Vagina (tissue), 2 donors: ENCODE data around the gene ANKS1B. TPM values are rescaled to one million over a fixed set of nuclear protein-coding genes. Genes with fewer than 3 reads are reported as not detected.

Experiments
- DNase-seq, 2 donors: peaks; one replicate each; pipeline ENCODE4 v3.0.0-alpha.2; 2017; ENCODE audit errors: extremely low spot score in 2 of 2
- H3K27ac ChIP-seq: fragments of 200-600 bp; sonication (generic); one replicate; pipeline ENCODE4 v1.5.1; 2019
- H3K27me3 ChIP-seq: fragments of 200-600 bp; sonication (generic); one replicate; pipeline ENCODE4 v1.5.1; 2019
- H3K36me3 ChIP-seq, 2 donors: fragments of 200-600 bp; sonication (generic); one replicate each; pipeline ENCODE4 v1.5.1; 2017 to 2019
- H3K4me1 ChIP-seq: fragments of 200-600 bp; sonication (generic); one replicate; pipeline ENCODE4 v1.5.1; 2019
- H3K4me3 ChIP-seq, 2 donors: fragments of 200-600 bp; sonication (generic); 1 replicate in 1 of 2; 2 replicates in 1 of 2; pipeline ENCODE4 v1.5.1; 2016 to 2019
- H3K9me3 ChIP-seq: fragments of 200-600 bp; sonication (generic); one replicate; pipeline ENCODE4 v1.5.1; 2019
- CTCF ChIP-seq, 3 experiments: fragments of 450-650 bp in 2 of 3; fragments of 200-600 bp in 1 of 3; sonication (generic) in 1 of 3; IDR thresholded peaks; one replicate each; pipeline ENCODE4 v1.5.1; 2017 to 2019; ENCODE audit warnings: antibody characterized with exemption in 3 of 3, mild to moderate bottlenecking in 2 of 3, moderate library complexity in 2 of 3
- POLR2A ChIP-seq, 2 donors: fragments of 450-650 bp; IDR thresholded peaks; one replicate each; pipeline ENCODE4 v1.6.1; 2017; ENCODE audit warnings: antibody characterized with exemption in 2 of 2, mild to moderate bottlenecking in 2 of 2, moderate library complexity in 2 of 2
- POLR2AphosphoS5 ChIP-seq, 2 donors: sonication (generic); formaldehyde crosslinking; IDR thresholded peaks; one replicate each; pipeline ENCODE4 v1.9.0; 2017; ENCODE audit warnings: antibody characterized with exemption in 2 of 2, mild to moderate bottlenecking in 2 of 2, low read depth in 1 of 2; ENCODE audit not compliant: insufficient read depth in 1 of 2
- intact Hi-C: fragments of 100-400 bp; cut with DNase I; formaldehyde crosslinking; loops from one replicate; pipeline ENCODE4 v1.15.1; 2023
- total RNA-seq: library from RNA; depleted of rRNA; stranded (reverse); fragments of >200 nt; gene quantifications from one replicate; pipeline ENCODE4 v1.2.3, GENCODE V29; 2016

Gene ANKS1B
- total RNA-seq, 1 donor from 2014 or later, result 11.5 TPM

GRCh38 chr12:98817742-98818141, 1167.0 kb downstream of the ANKS1B start:
- Histone ChIP-seq H3K27me3 (no peaks in the 10 kb centered on the region), H3K9me3 (no peaks in the 10 kb centered on the region), H3K4me3 (no peak overlapping the region), H3K4me1 (no peaks in the 10 kb centered on the region), H3K27ac (no peak overlapping the region), H3K36me3 (no peaks in the 10 kb centered on the region)
- intact Hi-C loops, result no loop called here
- DNase-seq, result no peak
- no peak for TF ChIP-seq POLR2AphosphoS5 (IDR thresholded peaks at IDR 0.05; ENCODE audit: insufficient read depth in 1 of 2, low read depth in 1 of 2)
- TF ChIP-seq POLR2A (IDR thresholded peaks at IDR 0.05), result no peak
- TF ChIP-seq CTCF (IDR thresholded peaks at IDR 0.05), result no peak

- Histone ChIP-seq H3K36me3 (no peaks in the 10 kb centered on the region), H3K9me3 (no peaks in the 10 kb centered on the region), H3K4me3 (no peak overlapping the region), H3K27ac (no peak overlapping the region), H3K27me3 (no peaks in the 10 kb centered on the region), H3K4me1 (no peaks in the 10 kb centered on the region)
- DNase-seq, result no peak
- no peak for TF ChIP-seq POLR2AphosphoS5 (IDR thresholded peaks at IDR 0.05; ENCODE audit: insufficient read depth in 1 of 2, low read depth in 1 of 2)
- intact Hi-C loops, result no loop called here
Measured at GRCh38 chr12:98816720-98817119, 1168.0 kb downstream of the ANKS1B start.

GRCh38 chr12:98814254-98814653, 1170.5 kb downstream of the ANKS1B start:
- H3K27ac ChIP-seq, result no peak overlapping the region
- intact Hi-C loops, result no loop called here
- no peak for DNase-seq

GRCh38 chr12:98812225-98812624, 1172.5 kb downstream of the ANKS1B start:
- no peak for TF ChIP-seq POLR2AphosphoS5 (IDR thresholded peaks at IDR 0.05; ENCODE audit: insufficient read depth in 1 of 2, low read depth in 1 of 2)
- no peaks in the 10 kb centered on the region for H3K36me3 ChIP-seq
- H3K9me3 ChIP-seq, result no peaks in the 10 kb centered on the region
- no peaks in the 10 kb centered on the region for H3K4me1 ChIP-seq
- no peak for DNase-seq
- no peak overlapping the region for H3K4me3 ChIP-seq
- no peak overlapping the region for H3K27ac ChIP-seq
- H3K27me3 ChIP-seq, result no peaks in the 10 kb centered on the region
- intact Hi-C loops, result no loop called here

More at GRCh38 chr12:98814254-98814653, 1170.5 kb downstream of the ANKS1B start:
- Histone ChIP-seq H3K4me1 (no peaks in the 10 kb centered on the region), H3K9me3 (no peaks in the 10 kb centered on the region), H3K27me3 (no peaks in the 10 kb centered on the region), H3K4me3 (no peak overlapping the region), H3K36me3 (no peaks in the 10 kb centered on the region)
- TF ChIP-seq POLR2A (IDR thresholded peaks at IDR 0.05), result no peak
- TF ChIP-seq CTCF (IDR thresholded peaks at IDR 0.05), result no peak
- no peak for TF ChIP-seq POLR2AphosphoS5 (IDR thresholded peaks at IDR 0.05; ENCODE audit: insufficient read depth in 1 of 2, low read depth in 1 of 2)

- intact Hi-C loops, result no loop called here
- H3K36me3 ChIP-seq, result no peaks in the 10 kb centered on the region
- TF ChIP-seq POLR2A (IDR thresholded peaks at IDR 0.05), result no peak
- no peak for TF ChIP-seq POLR2AphosphoS5 (IDR thresholded peaks at IDR 0.05; ENCODE audit: insufficient read depth in 1 of 2, low read depth in 1 of 2)
- no peak for TF ChIP-seq CTCF (IDR thresholded peaks at IDR 0.05)
- H3K27ac ChIP-seq, result no peak overlapping the region
- no peaks in the 10 kb centered on the region for H3K9me3 ChIP-seq
- no peak overlapping the region for H3K4me3 ChIP-seq
- no peak for DNase-seq
- H3K27me3 ChIP-seq, result no peaks in the 10 kb centered on the region
- H3K4me1 ChIP-seq, result no peaks in the 10 kb centered on the region
Measured at GRCh38 chr12:98808243-98808875, 1176.4 kb downstream of the ANKS1B start.

GRCh38 chr12:98807187-98807586, 1177.5 kb downstream of the ANKS1B start:
- H3K9me3 ChIP-seq, result no peaks in the 10 kb centered on the region
- no peak overlapping the region for H3K4me3 ChIP-seq
- H3K27ac ChIP-seq, result no peak overlapping the region
- intact Hi-C loops, result no loop called here
- TF ChIP-seq POLR2A (IDR thresholded peaks at IDR 0.05) (no peak), POLR2AphosphoS5 (IDR thresholded peaks at IDR 0.05; ENCODE audit: insufficient read depth in 1 of 2, low read depth in 1 of 2) (no peak), CTCF (IDR thresholded peaks at IDR 0.05) (no peak)
- DNase-seq, result no peak
- H3K27me3 ChIP-seq, result no peaks in the 10 kb centered on the region
- no peaks in the 10 kb centered on the region for H3K36me3 ChIP-seq
- no peaks in the 10 kb centered on the region for H3K4me1 ChIP-seq
